NOMO-1 (cell line): ENCODE data around the gene MAN2B2.
A peak's percentile ranks its signal among the peaks of the same experiment; 100 is the strongest.

Experiments used
- DNase-seq, 2 experiments: peaks; one replicate each; lab custom pipeline; 2025; ENCODE audit not compliant: unreplicated experiment in 2 of 2; lab: John Stamatoyannopoulos, UW

Gene MAN2B2

DNA sequence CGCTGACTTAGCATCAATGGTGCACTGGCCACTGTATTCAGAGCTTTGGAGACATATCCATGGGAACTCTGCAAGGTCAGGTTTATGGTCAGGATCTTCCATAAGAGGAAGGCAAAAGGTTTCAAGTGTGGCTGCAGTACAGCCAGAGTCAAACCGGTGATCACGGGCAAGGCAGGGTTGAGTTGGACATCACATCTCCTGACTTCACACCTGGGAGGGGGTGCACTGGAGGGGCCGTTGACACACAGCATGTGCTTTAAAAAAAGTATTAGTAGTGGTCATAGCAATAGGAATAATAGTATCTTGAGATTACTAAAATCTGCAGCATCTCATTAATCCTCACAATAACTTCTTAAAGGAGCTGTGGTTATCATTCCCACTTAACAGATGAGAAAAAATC lies 28.9 kb upstream of the MAN2B2 start:
- DNase-seq = no peak

DNA sequence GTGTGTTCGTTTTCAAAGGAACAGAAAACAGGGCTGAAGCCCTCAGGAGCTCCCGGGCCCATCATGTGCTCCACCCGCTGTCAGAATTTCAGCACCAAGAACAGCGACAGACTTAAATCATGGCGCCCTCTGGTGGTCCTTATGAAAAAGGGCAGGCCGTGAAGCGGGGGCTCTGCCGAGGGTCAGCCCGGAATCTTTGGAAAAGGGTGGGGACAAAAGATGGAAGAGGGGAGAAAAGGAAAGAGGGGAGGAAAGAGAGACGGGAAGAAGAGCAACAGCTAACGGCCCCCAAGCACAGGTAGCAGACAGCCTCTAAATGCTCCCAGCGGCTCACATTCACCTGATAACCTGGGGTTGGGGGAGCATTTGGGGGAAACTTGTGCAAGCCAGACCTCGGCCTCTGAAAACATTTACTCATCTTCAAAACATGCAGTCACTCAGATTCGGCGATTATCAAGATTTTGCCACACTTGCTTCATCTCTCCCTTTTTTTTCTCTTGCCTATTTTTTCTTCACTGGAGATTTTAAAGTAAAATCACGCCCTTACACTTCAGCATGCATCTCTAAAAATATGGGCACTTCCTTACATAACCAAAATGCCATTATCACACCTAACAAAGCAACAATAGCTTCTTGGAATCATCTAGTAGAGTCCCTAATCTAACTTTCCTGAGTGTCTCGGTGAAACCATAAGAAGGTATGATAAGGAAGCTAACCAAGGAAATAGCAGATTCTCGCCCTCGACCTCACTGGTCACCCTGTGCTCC lies 28.1 kb upstream of the MAN2B2 start:
- DNase-seq = peak; percentile 29 to 49

DNA sequence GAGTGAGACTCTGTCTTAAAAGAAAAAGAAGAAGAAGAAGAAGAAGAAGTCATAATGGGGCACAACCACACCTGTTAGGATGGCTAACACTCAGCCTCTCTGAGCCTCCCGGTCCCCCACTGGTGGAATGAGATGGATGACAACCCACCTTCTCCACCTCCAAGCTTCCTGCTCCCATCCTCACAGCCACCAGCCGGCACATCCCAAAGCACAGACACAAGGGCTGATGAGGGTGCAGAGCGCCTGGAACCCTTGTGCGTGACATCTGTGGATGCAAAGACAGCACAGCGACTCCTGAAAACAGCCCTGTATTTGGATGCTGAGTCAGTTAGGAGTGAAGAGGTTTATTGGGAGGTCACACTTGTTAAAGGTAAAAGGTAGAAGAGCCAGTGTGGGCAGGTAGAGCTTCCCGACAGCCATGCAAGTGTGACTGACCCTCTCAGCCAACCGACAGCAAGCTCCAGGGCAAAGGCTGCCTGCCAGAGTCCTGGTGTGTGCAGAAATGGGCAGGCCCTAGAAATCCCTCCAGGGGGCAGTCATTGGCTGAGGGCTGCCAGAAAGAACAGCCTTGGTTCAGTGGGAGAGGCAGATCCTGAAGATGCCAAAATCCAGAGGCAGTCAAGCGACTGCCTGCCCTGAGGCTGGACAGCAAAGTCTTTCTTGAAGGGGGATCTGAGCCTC lies 26.6 kb upstream of the MAN2B2 start:
- DNase-seq = peak; percentile 3 to 29

DNA sequence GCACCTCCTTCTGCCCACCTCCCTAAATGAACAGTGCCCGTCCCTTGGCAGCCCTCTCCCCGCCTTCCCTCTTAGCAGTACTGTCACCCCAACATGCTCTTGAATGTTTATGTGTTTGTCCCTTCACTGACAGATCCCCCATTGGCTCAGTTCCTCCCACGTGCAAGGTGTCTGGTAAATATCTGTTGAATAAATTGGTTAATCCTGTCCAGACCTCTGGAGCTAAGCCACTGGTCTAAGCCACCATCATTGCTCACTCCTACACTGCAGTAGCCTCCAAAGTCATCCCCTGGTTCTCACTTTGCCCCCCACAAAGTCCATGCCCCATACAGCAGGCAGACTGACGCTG lies 26.1 kb upstream of the MAN2B2 start:
- DNase-seq = no peak

DNA sequence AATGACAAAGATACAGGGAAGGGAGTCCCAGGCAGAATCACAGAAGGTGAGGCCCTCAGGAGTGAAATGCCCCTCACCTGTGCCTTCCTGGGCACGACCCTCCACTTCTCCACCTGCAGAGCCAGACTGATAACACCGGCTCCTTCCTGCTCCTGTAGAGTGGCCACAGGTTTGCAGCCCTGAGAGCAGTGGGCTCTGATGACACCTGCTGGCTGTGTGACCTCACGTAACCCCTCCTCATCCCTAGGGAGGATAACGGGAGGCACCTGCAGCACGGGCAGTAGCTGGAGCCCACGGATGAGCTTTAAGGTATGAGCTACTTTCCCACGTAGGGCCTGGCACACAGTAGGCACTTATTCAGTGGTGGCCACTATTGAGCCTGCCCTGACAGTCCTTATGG lies 25.5 kb upstream of the MAN2B2 start:
- DNase-seq = no peak

DNA sequence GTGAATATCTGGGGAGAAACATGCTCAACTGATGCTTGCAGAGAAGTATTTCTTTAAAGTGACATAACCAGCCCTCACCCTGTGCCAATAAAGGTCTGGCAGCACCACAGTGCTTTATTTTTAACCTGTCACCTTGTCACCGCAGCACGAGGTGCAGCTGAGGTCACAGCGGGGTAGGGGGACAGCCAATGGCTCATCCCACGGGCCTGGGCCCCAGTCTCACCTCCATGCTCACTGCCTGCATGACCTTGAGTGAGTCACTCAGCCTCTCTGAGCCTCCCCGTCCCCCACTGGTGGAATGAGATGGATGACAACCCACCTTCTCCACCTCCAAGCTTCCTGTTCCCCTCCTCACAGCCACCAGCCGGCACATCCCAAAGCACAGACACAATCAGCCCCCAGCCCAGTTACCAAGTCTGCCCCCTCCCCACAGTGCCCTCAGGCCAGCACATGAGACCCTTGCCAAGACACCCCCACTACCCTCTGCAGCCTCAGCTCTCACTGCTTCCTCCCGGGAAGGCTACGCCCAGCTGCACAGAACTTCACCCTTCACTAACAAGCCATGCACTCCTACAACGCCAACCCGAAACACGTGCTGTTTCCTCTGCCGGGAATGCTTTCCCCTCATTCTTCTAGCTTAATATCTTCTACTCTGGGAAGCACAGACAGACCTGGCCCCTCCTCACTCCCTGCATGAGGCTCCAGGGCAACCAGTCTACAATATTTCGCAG lies 24.9 kb upstream of the MAN2B2 start:
- no peak for DNase-seq

DNA sequence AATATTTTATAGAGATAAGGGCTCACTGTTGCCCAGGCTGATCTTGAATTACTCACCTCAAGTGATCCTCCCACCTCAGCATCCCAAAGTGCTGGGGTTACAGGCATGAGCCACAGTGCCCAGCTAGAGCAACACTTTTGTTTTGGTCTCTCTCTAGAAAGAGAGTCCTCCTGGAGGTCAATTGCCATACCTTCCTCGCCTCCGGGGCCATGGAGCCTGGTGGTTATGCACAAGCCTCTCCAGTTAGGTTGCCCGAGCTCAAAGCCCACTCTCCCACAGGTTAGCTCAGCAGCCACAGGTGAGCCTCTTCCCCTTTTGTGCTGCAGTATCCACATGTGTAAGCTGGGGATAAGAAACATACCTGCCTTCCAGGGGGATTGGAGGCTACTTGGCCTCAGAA lies 24.2 kb upstream of the MAN2B2 start:
- no peak for DNase-seq

DNA sequence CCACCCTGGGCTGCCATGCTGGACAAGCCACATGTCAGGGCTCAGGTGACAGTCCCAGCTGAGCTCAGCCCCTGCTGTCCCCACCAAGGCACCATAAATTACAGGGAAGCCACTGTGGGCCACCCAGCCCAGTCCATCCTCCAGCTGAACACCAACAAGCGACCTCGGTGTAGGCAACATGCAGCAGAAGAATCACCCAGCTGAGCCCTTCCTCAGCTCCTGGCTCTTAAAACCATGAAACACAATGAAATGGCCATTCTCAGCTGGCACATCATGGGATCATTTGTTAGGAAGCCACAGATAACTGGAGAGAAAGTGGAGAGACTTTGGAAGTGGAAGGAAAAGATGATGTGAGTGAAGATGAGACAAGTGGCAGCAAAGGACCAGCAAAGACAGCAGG lies 23.3 kb upstream of the MAN2B2 start:
- no peak for DNase-seq

DNA sequence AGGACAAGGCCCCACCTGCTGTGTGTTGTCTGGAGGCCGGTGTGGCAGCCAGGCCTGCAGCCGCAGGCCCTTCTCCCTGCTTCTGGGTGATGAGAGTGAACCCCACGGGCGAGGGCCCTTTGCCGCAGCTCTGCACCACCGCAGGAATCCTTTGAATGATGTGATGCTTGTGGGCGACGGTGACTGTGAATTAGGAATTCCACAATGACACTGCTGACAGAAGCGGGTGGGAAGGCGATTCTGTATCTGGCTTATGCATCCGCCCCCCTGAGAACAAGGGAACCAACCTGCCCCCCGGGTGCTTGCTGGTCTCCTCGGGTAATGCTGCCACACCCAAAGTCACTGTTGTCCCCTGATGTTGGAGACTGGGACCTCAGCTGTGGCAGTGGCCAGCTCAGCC lies 19.5 kb upstream of the MAN2B2 start:
- DNase-seq = no peak

DNA sequence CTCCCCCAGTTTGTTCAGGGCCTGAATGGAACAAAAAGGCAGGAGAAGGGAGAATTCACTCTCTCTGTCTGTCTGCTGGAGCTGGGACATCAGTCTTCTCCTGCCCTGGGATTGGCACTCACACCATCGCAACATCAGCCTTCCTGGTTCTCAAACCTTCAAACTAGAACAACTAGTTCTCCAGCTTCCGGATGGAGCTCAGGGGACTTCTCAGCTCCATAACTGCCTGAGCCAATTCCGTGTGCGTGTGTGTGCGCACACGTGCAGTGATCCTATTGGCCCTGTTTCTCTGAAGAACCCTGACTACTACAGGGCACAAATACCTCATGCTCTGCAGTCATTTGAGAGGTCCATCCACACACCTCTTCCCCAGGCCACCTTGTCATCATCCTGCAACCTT lies 18.7 kb upstream of the MAN2B2 start:
- no peak for DNase-seq

DNA sequence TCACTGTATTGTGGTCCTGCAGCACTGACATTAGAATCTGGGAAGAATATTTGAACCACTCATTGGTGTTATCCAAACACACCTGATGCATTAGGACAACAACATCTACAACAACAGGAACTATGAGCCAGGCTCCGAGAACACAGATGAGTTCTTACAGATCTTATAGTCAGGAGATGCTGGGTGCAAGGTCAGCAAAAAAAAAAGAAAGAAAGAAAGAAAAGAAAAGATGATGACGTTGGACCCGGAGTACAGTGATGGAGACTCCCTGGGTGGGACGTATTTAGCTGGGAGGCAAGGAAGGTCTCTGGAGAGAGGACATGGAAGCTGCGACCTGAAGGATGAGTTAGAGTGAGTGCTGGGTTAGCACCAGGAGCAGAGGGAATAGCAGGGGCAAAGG lies 17.8 kb upstream of the MAN2B2 start:
- DNase-seq = no peak

DNA sequence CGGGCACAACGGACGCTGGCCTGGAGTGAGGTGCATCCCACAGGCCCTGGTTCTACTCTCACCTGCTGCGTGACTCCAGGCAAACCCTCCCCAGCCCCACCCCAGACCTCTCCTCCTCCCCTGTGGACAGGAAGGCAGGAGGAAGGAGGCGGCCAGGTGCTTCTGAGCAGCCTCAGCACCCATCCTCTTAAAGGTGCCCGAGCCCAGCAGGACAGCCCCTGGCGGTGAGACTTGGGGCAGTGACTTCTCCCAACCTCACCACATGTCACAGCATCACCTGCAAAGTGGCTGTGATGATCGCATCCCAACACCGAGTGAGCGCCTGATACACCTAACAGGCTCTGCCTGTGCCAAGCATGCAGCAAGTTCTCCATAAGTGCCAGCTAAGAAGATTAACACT lies 17.1 kb upstream of the MAN2B2 start:
- DNase-seq = no peak

DNA sequence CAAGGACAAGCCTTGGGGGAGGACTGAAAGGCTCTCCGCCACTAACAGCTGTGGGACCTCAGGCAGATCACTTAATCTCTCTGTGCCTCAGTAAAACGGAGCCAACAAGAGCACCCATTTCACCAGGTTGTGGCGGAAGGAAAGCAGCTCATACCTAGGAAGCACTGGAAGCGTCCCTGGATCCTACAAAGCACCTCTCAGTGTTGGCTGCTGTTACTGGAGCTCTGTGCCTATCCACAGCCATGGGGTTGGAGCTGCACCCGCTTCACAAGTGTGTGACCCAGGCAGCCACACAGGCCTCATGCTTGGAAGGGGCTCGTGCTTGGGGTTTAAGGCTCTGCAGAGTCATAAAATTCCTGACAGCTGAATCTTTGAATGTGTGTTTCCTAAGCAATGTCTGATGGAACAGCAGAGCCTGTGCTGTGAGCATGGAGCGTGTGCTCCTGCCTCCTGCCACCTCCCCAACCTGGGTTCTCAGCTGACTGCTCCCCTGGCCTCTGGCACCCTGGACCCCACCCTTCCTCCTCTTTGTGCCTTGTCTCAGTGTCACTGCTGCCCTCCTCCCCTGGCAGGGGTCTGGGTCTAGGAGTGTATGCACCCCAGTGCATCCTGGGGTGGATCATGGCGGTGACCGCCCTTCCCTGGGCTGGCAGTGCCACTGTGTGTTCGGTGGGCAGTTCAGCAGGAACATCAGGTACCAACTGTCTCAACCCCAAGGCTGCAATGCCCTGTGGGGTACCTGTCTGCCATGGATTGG lies 14.4 kb upstream of the MAN2B2 start:
- no peak for DNase-seq

DNA sequence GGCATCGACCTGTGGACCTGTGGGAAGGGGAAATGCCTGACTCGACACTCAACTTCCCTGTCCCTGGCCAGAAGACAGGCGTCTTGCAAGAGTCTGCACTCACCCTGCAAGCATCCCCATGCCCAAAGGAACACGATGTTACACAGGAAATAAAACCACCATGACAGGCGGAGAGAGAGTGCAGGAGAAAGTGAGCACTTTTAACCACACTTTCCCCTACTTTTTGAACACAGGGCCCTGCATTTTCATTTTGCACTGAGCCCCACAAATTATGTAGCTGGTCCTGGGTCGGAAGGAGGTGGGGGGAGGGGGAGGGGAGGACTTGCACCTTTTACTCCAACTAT lies 13.8 kb upstream of the MAN2B2 start:
- DNase-seq = no peak

DNA sequence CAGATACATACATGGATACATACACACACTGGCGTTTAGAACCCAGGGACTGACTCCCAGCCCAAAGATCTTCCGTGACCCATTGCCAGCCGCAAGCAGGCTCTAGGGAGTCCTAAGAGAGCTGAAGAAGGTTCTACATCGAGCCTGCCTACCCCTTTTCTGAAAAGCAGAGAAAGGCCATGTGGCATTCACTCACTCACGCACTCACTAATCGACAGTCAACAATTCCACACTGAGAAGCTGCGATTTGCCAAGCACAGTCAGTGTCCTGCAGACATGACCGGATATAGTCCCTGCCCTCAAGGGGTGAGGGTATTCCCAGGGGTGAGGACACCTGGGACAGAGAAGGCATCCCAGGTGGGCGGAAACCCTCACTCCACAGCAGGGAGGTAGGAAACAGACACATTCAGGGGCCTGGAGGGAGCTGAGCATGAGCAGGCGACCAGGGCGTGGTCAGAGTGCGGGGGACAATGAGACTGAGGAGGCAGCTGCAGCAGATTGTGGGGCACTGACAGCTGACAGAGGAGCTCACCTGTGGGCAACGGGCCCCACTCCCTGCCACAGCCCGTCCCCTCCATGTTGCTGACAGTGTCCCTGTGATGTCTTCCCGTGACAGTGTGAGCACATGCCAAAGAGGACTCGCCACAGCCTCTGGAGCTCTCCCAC lies 13.2 kb upstream of the MAN2B2 start:
- no peak for DNase-seq

DNA sequence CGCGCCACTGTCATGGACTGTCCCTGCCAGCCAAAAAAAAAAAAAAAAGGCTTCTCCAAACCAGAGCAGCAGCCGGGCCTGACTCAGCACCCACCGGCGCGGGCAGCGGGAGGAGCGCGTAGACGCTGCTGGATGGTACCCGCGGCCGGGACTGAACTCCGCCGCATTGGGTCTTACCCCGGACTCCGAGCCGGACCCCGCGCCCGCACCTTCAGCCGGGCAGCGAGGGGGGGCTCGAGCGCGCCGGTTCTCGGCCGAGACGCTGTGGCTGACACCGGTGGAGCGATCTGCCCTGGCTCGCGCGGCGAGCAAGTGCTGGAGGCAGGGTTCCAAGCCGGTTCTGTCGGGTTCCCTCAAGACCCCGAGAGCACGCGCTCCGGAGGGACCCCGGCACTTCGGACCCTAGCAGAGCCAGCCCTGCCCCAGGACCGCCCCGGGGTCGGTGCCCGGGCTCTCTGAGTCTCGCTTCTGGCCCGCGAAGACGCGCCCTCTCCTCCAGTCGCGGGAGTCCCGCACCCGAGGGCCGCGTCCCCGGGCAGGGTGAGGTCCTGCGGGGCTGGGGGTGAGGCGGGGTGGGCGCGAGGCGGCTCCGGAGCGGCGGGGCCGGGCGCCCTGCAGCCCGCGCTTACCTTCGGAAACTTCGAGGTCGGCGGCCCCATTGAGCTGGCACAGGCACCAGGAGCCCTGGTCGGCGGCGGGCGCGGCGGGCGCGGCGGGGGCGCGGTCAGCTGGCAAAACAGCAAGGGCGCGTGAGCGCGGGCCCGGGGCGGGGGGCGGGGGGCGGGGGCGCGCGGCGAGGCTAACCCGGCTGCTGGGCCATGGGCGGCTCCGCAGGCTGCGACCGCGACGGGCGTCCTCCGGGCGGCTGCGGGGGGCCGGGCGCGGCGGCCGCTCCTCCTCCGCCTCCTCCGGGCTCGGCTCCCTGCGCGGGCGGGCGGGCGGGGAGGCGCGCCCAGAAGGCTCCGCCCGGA lies 11.8 kb upstream of the MAN2B2 start:
- no peak for DNase-seq

DNA sequence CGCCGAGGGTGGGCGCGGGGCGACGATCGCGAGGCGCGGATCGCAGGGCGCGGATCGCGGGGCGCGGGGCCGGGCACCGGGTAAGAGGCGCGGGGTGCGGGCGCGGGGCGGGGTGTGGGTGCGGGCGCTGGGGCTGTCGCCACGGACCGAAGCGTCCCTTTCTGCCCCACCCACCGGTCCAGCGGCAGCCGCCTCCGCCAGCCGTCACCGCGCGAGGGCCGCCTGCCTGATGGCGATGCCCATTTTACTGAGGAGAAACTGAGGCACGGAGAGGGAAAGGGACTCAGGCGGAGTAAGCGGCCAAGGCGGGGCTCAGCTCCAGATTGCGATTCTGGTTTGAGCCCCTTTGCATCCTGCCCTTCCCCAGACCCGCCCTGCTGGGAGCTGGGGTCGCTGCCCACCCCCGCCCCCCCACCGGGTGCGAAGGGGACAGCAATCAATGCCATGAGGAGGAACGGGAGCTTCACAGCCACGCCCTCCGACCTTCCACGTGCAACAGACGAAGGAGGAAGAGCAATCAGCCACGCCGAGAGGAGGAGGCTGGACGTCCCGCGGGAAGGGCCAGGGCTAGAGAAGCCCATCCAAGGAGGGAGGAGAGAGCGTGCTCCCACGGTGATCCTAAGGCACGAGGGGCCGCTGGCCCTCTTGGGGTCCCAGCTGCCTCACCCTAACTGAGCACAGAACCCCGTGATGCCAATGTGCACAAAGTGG lies 10.9 kb upstream of the MAN2B2 start:
- no peak for DNase-seq

DNA sequence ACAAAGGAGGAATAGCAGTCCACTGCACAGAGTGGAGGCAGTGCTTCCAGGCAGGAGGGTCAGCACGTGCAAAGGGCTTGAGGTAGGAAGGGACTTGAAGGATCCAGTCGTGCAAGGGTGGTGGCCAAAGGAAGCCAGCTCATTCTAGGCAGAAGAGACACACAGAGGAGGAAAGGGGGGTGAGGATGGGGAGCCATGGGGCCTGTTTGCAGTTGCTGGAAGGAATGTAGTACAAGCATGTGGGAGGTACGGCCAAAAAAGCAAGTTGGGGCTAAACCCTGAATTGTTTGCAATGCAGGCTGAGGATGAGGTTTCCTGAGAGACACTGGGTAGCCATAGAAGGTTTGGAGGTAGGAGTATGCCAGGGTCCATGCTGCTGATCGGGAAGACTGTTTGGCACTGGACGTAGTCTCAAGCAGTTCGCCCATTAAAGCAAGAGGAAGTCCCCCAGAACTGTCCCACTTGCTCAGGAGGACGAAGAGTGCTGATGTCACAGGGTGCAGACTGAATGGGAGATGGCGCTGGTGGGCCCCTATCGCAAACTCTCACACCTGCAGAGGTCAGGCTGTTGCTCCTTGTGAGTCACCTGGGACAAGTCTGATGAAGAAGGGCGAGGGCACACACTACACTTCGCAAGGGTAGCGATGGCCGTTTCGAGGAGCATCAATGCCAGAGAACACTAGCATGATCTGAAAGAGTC lies 9.1 kb upstream of the MAN2B2 start:
- no peak for DNase-seq
